Glutamatergic neuron (in vitro differentiated cells): ENCODE data around the gene FGF2. TPM values are rescaled to one million over a fixed set of nuclear protein-coding genes. Genes with fewer than 3 reads are reported as not detected.
"Not testable (repeated sequence)": the region's sequence is repeated elsewhere in the genome, so short reads cannot be mapped to it uniquely, and the experiment has no call there.

Experiments used
- DNase-seq: peaks from one replicate; pipeline ENCODE4 v3.0.0; 2022
- H3K27ac Mint-ChIP-seq: one replicate; pipeline ENCODE4 v1.8.0; 2020; ENCODE audit warnings: mild to moderate bottlenecking, mixed read lengths, inconsistent platforms; ENCODE audit not compliant: unreplicated experiment
- H3K27me3 Mint-ChIP-seq: one replicate; pipeline ENCODE4 v1.8.0; 2020; ENCODE audit warnings: mild to moderate bottlenecking, moderate library complexity, mixed read lengths, inconsistent platforms; ENCODE audit not compliant: unreplicated experiment
- H3K36me3 Mint-ChIP-seq: one replicate; pipeline ENCODE4 v1.8.0; 2020; ENCODE audit warnings: mild to moderate bottlenecking, mixed read lengths, inconsistent platforms; ENCODE audit not compliant: unreplicated experiment
- H3K4me1 Mint-ChIP-seq: one replicate; pipeline ENCODE4 v1.8.0; 2020; ENCODE audit warnings: mild to moderate bottlenecking, low read depth, mixed read lengths, inconsistent platforms; ENCODE audit not compliant: unreplicated experiment
- H3K4me3 Mint-ChIP-seq: one replicate; pipeline ENCODE4 v1.8.0; 2020; ENCODE audit warnings: mild to moderate bottlenecking, mixed read lengths, inconsistent platforms; ENCODE audit not compliant: unreplicated experiment
- H3K9me3 Mint-ChIP-seq: one replicate; pipeline ENCODE4 v1.8.0; 2020; ENCODE audit warnings: mild to moderate bottlenecking, moderate library complexity, mixed read lengths, inconsistent platforms; ENCODE audit not compliant: unreplicated experiment
- total RNA-seq: library from RNA; stranded (reverse); fragmentation: NEBNext Ultra II Directional; extraction: Animal tissue kit (Norgen Biotek cat#: 25700); gene quantifications from one replicate; pipeline ENCODE4 v1.2.1, GENCODE V29; 2021; ENCODE audit not compliant: unreplicated experiment
- TF ChIP-seq, protein P1 (sequence below): fragments of 200-600 bp; sonication (generic); IDR thresholded peaks from one replicate; pipeline ENCODE4 v1.5.0; 2021; ENCODE audit not compliant: partially characterized antibody, unreplicated experiment

FGF2 gene
- total RNA-seq, 1 donor from 2014 or later = 2.9 TPM

DNA sequence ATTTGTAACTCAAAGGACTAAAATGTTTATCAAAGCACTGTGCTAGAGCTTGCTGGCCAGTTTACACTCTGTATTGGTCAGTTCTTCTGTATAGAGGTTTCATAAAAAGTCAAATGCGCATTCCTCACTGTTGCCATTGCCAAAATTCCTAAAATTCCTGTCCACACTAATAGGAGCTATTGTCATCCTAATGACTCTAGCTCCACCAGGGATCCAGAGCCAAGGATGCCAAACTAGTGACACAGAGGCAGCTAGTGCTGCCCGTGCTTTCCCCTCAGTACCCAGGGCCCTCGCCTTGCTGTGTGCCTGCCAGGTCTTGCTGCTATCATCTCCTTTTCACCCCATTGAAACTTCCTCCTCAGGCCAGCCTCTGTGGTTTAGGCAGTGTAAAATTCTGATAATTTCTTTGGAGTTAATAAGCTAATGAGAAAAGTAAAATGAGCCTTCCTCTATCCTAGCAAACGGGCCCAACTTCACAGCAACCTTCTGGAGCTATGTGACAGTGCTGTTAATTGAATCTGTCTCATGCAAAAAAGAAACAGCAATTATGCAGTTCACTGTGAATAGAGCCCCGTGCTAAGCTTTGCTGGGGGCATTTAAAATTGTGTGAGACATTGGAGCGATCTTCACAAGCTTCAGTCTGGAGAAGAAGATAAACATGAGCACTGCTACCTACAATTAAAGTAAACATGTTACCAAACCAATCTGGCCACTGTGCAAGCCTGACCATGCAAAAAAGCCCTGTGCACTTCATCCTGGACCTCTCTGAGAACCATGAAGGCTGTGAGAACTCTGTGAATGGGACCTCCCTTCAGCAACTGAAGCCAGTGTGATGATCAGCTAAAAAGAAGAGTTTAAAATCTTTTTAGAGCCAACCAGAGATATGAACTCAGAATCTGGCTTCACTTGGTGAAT lies 43.1 kb upstream of the FGF2 start:
- no peak overlapping the region for H3K4me3 Mint-ChIP-seq
- peaks cover 3% of the 10 kb centered on the region for H3K4me1 Mint-ChIP-seq
- H3K9me3 Mint-ChIP-seq = peaks cover 1% of the 10 kb centered on the region
- DNase-seq = no peak
- no peaks in the 10 kb centered on the region for H3K27me3 Mint-ChIP-seq
- TF ChIP-seq, protein P1, sequence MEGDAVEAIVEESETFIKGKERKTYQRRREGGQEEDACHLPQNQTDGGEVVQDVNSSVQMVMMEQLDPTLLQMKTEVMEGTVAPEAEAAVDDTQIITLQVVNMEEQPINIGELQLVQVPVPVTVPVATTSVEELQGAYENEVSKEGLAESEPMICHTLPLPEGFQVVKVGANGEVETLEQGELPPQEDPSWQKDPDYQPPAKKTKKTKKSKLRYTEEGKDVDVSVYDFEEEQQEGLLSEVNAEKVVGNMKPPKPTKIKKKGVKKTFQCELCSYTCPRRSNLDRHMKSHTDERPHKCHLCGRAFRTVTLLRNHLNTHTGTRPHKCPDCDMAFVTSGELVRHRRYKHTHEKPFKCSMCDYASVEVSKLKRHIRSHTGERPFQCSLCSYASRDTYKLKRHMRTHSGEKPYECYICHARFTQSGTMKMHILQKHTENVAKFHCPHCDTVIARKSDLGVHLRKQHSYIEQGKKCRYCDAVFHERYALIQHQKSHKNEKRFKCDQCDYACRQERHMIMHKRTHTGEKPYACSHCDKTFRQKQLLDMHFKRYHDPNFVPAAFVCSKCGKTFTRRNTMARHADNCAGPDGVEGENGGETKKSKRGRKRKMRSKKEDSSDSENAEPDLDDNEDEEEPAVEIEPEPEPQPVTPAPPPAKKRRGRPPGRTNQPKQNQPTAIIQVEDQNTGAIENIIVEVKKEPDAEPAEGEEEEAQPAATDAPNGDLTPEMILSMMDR = no peak
- H3K27ac Mint-ChIP-seq = no peak overlapping the region
- H3K36me3 Mint-ChIP-seq = no peaks in the 10 kb centered on the region

GRCh38 chr4:122784261-122784660 lies 42.4 kb upstream of the FGF2 start:
- Mint-ChIP-seq H3K4me3 (no peak overlapping the region), H3K27me3 (no peaks in the 10 kb centered on the region)

DNA sequence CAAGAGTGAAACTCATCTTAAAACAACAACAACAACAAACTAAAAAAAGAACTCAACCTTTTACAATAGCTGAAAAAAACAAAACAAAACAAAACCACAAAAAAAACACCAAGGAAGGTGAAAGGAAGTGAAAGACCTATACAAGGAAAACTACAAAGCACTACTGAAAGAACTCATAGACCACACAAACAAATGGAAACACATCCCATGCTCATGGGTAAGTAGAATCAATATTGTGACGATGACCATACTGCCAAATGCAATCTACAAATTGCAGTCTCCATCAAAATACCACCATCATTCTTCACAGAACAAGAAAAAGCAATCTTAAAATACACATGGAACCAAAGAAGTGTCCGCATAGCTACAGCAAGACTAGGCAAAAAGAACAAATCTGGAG lies 41.5 kb upstream of the FGF2 start:
- H3K9me3 Mint-ChIP-seq = peaks cover 3% of the 10 kb centered on the region
- H3K27me3 Mint-ChIP-seq = no peaks in the 10 kb centered on the region
- no peak overlapping the region for H3K27ac Mint-ChIP-seq
- peaks cover 3% of the 10 kb centered on the region for H3K4me1 Mint-ChIP-seq
- TF ChIP-seq, protein P1 = no peak
- H3K36me3 Mint-ChIP-seq = no peaks in the 10 kb centered on the region
- DNase-seq = no peak
- H3K4me3 Mint-ChIP-seq = no peak overlapping the region

More at GRCh38 chr4:122784261-122784660, 42.4 kb upstream of the FGF2 start:
- Mint-ChIP-seq H3K27ac (no peak overlapping the region), H3K9me3 (peaks cover 3% of the 10 kb centered on the region), H3K4me1 (peaks cover 3% of the 10 kb centered on the region), H3K36me3 (no peaks in the 10 kb centered on the region)
- TF ChIP-seq, protein P1 = no peak
- no peak for DNase-seq

DNA sequence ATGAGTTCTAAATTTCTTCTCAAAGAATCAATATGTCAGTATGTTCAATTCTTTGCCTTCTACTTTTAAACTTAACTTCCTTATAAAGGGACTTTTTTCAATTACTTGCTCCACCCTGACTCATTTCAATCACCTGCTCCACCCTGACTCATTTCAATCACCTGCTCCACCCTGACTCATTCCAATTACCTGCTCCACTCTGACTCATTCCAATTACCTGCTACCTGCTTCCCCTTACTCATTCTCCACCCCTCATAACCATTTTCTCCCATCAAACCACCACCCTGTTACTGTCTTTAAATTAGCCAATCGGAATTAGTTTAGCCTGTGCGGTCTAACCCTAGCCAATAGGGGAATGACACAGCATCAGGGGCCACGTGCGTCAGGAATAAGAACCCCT lies 40.3 kb upstream of the FGF2 start:
- H3K36me3 Mint-ChIP-seq, H3K27ac Mint-ChIP-seq, H3K27me3 Mint-ChIP-seq, H3K4me3 Mint-ChIP-seq, DNase-seq, H3K4me1 Mint-ChIP-seq, H3K9me3 Mint-ChIP-seq: not testable (repeated sequence)

GRCh38 chr4:122786920-122787319 lies 39.7 kb upstream of the FGF2 start:
- not testable (repeated sequence) for H3K4me1 Mint-ChIP-seq, H3K27me3 Mint-ChIP-seq, H3K9me3 Mint-ChIP-seq, H3K36me3 Mint-ChIP-seq, DNase-seq, H3K4me3 Mint-ChIP-seq, H3K27ac Mint-ChIP-seq

DNA sequence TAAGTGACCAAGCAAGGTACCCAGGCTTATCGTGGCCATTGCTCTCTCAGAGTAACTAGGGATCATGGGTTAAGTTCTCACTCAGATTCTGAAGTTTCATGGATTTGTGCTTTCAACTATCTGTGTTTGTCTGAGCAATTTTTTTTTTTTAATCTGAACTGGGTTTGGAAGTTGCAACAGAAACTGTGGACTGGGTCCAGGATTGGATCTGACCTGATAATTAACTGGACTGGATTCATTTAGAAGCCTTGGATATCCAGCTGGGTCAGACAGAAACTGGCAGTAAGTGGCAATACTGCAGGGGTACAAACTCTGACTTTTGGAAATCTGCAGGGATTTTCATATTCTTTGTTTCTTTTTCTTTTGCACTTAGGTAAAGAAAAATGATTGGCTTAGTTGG lies 38.7 kb upstream of the FGF2 start:
- no peak overlapping the region for H3K27ac Mint-ChIP-seq
- no peak for DNase-seq
- H3K4me1 Mint-ChIP-seq = peaks cover 3% of the 10 kb centered on the region
- H3K27me3 Mint-ChIP-seq = no peaks in the 10 kb centered on the region
- TF ChIP-seq, protein P1 = no peak
- no peaks in the 10 kb centered on the region for H3K36me3 Mint-ChIP-seq
- no peak overlapping the region for H3K4me3 Mint-ChIP-seq
- H3K9me3 Mint-ChIP-seq = peaks cover 3% of the 10 kb centered on the region
